ENCODE measurements around the gene DBF4B.

- TF ChIP-seq MYBL2 (CRISPR knock-in tag; IDR thresholded peaks at IDR 0.05) = no peak
- no peak for TF ChIP-seq ZNF121 (CRISPR knock-in tag; IDR thresholded peaks at IDR 0.05)
- TF ChIP-seq CTCF (IDR thresholded peaks at IDR 0.05) = no peak
- TF ChIP-seq KAT7 (CRISPR knock-in tag; IDR thresholded peaks at IDR 0.05; ENCODE audit: borderline replicate concordance) = no peak
- no peak for TF ChIP-seq MAX (CRISPR knock-in tag; IDR thresholded peaks at IDR 0.05)
- TF ChIP-seq ESRRA (CRISPR knock-in tag; IDR thresholded peaks at IDR 0.05; ENCODE audit: borderline replicate concordance) = no peak
- no peak for TF ChIP-seq TEAD4 (CRISPR knock-in tag; IDR thresholded peaks at IDR 0.05)
Measured at GRCh38 chr17:44782326-44782850, 73.9 kb downstream of the DBF4B start.
